Activated CD4-positive, alpha-beta memory T cell treated with anti-CD3 and anti-CD28 coated beads for 36 hours (primary cell): Measurements from ENCODE around the gene SLC15A4. TPM values are rescaled to one million over a fixed set of nuclear protein-coding genes. Genes with fewer than 3 reads are reported as not detected.
"Not testable (repeated sequence)": the region's sequence is repeated elsewhere in the genome, so short reads cannot be mapped to it uniquely, and the experiment has no call there.

Source experiments
- CTCF ChIA-PET: fragments of 350-600 bp; sonication (Branson Sonifier 250); formaldehyde crosslinking; loops from one replicate; lab custom pipeline; 2021; ENCODE audit warnings: antibody characterized with exemption, inconsistent platforms; lab: Charles Lee
- POLR2A ChIA-PET: fragments of 350-600 bp; sonication (Branson Sonifier 250); formaldehyde crosslinking; loops from one replicate; lab custom pipeline; 2021; ENCODE audit warnings: antibody characterized with exemption; lab: Charles Lee
- DNase-seq: peaks from one replicate; pipeline ENCODE4 v3.0.0-alpha.2; 2020
- H3K27ac Mint-ChIP-seq: one replicate; pipeline ENCODE4 v1.8.0; 2021; ENCODE audit warnings: mixed read lengths
- H3K27me3 Mint-ChIP-seq: one replicate; pipeline ENCODE4 v1.8.0; 2021; ENCODE audit warnings: mixed read lengths
- H3K36me3 Mint-ChIP-seq: one replicate; pipeline ENCODE4 v1.8.0; 2021; ENCODE audit warnings: mixed read lengths
- H3K4me1 Mint-ChIP-seq: one replicate; pipeline ENCODE4 v1.8.0; 2021; ENCODE audit warnings: low read depth, mixed read lengths
- H3K4me3 Mint-ChIP-seq: one replicate; pipeline ENCODE4 v1.8.0; 2021; ENCODE audit warnings: mild to moderate bottlenecking, mixed read lengths
- H3K9me3 Mint-ChIP-seq: one replicate; pipeline ENCODE4 v1.8.0; 2021; ENCODE audit warnings: mixed read lengths
- intact Hi-C: fragments of 100-400 bp; cut with micrococcal nuclease; formaldehyde crosslinking; loops from one replicate; pipeline ENCODE4 v1.15.1; 2023
- total RNA-seq, 2 experiments: library from RNA; stranded (reverse); gene quantifications; one replicate each; pipeline ENCODE4 v1.2.3, GENCODE V29; 2021

Gene SLC15A4
- total RNA-seq, 2 experiments from 2014 or later = 15.5 to 19.3 TPM

DNA sequence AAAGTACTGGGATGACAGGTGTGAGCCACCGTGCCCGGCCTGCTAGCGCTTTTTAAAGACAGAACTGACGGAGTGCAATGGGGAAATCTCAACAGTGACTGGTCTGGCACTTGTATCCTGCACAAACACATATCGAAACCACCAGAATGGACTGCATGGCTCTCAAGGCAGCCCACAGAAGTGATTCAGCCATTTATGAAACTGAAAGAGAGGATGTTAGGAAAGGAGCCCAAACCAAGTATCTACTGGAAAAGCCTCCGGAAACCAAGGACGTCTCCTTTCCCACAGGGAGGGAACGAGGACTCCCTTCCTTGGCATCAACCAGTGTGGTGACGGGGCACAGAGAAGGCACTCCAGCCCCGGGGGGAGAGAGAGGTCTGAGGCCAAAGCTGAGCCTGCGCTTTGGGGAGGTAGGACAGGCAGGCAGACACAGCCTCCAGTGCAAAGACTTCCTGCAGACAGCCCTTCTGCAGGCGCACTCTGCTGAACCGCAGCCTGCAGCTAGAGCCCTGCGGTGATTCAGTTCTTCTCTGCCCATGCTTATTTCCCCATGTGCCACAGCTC, 16.5 kb downstream of the SLC15A4 start:
- Mint-ChIP-seq H3K27me3 (no peaks in the 10 kb centered on the region), H3K4me1 (peaks cover 22% of the 10 kb centered on the region), H3K9me3 (no peaks in the 10 kb centered on the region), H3K36me3 (peaks cover 46% of the 10 kb centered on the region), H3K27ac (no peak overlapping the region), H3K4me3 (no peak overlapping the region)
- POLR2A ChIA-PET = no interaction called here
- DNase-seq = no peak
- intact Hi-C loops = no loop called here
- CTCF ChIA-PET = no interaction called here

DNA sequence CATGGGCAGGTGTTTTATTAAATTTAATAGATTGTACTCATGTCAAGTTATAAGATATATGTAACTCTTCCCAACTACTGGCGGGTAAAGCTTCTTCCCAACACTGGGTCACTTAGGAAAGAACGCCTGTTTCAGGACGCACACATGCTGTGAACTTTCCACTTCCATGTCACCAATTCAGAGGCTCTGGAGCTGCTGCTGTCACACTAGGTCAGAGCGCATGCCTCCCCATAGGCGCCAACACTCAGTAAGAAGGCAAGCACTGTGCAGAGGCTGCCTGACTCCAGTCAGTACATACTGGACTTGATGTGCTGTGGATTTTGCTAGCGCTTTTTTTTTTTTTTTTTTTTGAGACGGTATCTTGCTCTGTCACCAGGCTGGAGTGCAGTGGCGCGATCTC, 17.2 kb downstream of the SLC15A4 start:
- ChIA-PET CTCF (no interaction called here), POLR2A (no interaction called here)
- Mint-ChIP-seq H3K4me1 (peaks cover 22% of the 10 kb centered on the region), H3K4me3 (no peak overlapping the region), H3K36me3 (peaks cover 46% of the 10 kb centered on the region), H3K9me3 (no peaks in the 10 kb centered on the region), H3K27ac (no peak overlapping the region), H3K27me3 (no peaks in the 10 kb centered on the region)
- no peak for DNase-seq
- intact Hi-C loops = no loop called here

DNA sequence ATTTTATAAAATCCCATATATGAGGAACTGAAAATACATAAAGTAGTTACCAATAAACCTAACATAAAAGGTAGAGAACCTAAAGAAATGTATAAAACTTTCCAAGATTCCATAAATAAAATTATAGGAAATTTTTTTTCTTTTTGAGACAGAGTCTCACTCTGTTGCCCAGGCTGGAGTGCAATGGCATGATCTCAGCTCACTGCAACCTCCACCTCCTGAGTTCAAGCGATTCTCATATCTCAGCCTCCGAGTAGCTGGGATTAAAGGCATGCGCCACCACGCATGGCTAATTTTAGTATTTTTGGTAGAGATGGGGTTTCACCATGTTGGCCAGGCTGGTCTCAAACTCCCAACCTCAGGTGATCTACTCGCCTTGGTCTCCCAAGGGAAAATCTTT, 18.4 kb downstream of the SLC15A4 start:
- POLR2A ChIA-PET, H3K27me3 Mint-ChIP-seq, H3K9me3 Mint-ChIP-seq, DNase-seq, CTCF ChIA-PET, H3K27ac Mint-ChIP-seq, intact Hi-C loops, H3K4me3 Mint-ChIP-seq: not testable (repeated sequence)
- peaks cover 15% of the 10 kb centered on the region for H3K4me1 Mint-ChIP-seq
- H3K36me3 Mint-ChIP-seq = peaks cover 53% of the 10 kb centered on the region

DNA sequence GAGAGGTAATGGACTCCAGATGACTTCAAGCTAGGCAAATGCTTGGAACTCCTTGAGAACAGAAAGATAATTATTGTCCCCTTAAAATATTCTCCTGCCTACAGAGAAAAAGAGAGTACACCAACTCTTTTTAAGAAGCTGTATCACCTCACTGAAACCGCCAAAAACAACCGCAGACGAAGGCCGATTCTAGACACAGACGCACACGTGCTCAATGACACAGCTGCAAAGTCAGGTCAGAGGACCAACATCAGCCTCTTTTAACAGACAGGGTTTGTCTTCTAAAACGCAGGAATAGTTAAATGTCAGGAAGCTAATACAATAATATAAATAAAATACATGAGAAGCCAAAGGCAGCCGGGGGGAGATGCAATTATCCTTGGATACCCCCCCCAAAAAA, 19.0 kb downstream of the SLC15A4 start:
- DNase-seq = no peak
- POLR2A ChIA-PET = no interaction called here
- Mint-ChIP-seq H3K9me3 (no peaks in the 10 kb centered on the region), H3K27me3 (no peaks in the 10 kb centered on the region), H3K36me3 (peaks cover 54% of the 10 kb centered on the region), H3K4me3 (no peak overlapping the region), H3K4me1 (peaks cover 8% of the 10 kb centered on the region), H3K27ac (no peak overlapping the region)
- CTCF ChIA-PET = no interaction called here
- intact Hi-C loops = no loop called here

DNA sequence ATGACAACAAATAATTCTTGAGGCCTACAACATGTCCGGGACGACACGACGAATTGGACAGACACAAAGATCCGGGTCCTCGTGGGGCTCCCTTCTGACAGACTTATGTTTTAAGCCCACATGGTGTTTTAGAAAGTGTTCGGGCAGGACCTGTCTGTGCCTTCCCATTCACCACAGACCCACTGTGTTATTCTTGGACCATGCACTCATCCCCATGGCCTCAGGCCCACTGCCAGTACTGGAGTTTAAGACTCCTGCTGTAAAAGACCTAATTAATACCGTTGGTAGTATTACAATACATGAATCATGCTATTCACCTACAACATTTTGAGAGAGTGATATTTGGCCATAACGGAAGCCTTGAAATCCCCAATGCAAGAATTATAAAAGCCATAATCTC, 20.0 kb downstream of the SLC15A4 start:
- H3K4me3 Mint-ChIP-seq = no peak overlapping the region
- intact Hi-C loops = no loop called here
- H3K27ac Mint-ChIP-seq = no peak overlapping the region
- CTCF ChIA-PET = no interaction called here
- H3K27me3 Mint-ChIP-seq = no peaks in the 10 kb centered on the region
- POLR2A ChIA-PET = no interaction called here
- DNase-seq = no peak
- H3K9me3 Mint-ChIP-seq = no peaks in the 10 kb centered on the region
- peaks cover 8% of the 10 kb centered on the region for H3K4me1 Mint-ChIP-seq
- peaks cover 56% of the 10 kb centered on the region for H3K36me3 Mint-ChIP-seq

DNA sequence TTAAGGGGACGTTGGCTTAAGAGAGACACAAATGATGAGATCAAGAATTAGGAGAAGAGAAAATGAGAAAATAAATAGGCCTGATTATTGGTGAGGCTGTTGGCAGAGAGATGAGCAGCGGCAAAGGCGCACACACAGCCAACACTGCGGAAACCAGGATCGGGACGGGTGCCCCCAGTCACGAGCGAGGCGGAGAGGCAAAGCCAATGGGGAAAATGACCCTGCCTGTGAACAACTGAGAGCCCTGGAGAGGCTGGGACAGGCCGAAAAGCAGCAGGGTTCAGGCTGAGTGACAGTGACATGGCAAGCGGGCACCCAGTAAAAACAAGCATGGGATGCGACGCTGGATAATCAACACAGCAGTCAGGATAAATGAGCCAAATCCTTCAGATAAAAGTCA, 21.0 kb downstream of the SLC15A4 start:
- Mint-ChIP-seq H3K27ac (no peak overlapping the region), H3K9me3 (no peaks in the 10 kb centered on the region), H3K27me3 (no peaks in the 10 kb centered on the region), H3K4me3 (no peak overlapping the region), H3K4me1 (peaks cover 8% of the 10 kb centered on the region), H3K36me3 (peaks cover 58% of the 10 kb centered on the region)
- intact Hi-C loops = no loop called here
- ChIA-PET CTCF (no interaction called here), POLR2A (no interaction called here)
- no peak for DNase-seq

DNA sequence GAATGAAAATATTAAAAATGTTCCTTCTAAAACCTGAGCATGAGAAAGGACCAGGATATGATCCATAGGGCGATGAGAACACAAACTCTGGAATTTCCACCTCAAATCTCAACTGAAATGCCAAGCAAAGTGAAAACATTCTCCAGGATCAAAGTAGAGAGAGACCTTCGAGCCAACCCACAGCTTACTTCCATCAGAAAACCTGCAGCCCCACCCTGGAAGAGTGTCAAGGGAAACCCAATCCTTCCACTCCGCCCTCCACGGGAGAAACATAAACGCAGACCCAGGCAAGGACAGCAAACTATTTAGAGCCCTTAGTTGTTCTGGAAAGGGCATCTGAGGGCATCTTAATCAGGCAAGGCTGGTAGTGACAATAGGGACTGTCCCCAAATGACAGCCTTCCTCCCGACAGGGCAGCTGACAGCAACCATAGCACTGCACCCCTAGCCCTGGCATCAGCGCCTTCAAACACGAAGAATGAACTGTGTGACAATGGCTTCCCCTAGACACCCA, 21.8 kb downstream of the SLC15A4 start:
- no peak for DNase-seq
- H3K4me1 Mint-ChIP-seq = peaks cover 8% of the 10 kb centered on the region
- POLR2A ChIA-PET = no interaction called here
- no peak overlapping the region for H3K27ac Mint-ChIP-seq
- no peaks in the 10 kb centered on the region for H3K27me3 Mint-ChIP-seq
- intact Hi-C loops = no loop called here
- no peaks in the 10 kb centered on the region for H3K9me3 Mint-ChIP-seq
- H3K36me3 Mint-ChIP-seq = peaks cover 55% of the 10 kb centered on the region
- CTCF ChIA-PET = no interaction called here
- H3K4me3 Mint-ChIP-seq = no peak overlapping the region

DNA sequence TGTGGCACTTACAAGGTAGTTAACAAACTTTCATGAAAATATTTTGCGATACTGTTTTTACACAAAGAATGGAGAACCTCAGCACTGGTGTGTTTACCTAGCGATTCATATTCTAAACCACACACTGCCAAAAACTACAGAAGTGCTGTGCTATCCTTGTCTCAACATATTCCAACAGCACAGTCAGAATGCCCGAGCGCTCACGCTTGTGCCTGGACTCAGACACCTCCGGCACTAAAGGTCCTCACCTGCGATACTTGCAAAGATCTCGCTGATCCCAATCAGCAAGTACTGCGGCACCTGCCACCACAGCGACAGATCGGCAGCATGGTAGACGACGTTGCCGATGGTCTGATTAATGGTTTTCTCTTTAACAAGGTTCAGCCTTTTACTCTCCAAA, 23.2 kb downstream of the SLC15A4 start:
- ChIA-PET CTCF (no interaction called here), POLR2A (no interaction called here)
- Mint-ChIP-seq H3K9me3 (no peaks in the 10 kb centered on the region), H3K27ac (no peak overlapping the region), H3K36me3 (peaks cover 56% of the 10 kb centered on the region), H3K4me3 (no peak overlapping the region), H3K4me1 (peaks cover 8% of the 10 kb centered on the region), H3K27me3 (no peaks in the 10 kb centered on the region)
- intact Hi-C loops = no loop called here
- no peak for DNase-seq

DNA sequence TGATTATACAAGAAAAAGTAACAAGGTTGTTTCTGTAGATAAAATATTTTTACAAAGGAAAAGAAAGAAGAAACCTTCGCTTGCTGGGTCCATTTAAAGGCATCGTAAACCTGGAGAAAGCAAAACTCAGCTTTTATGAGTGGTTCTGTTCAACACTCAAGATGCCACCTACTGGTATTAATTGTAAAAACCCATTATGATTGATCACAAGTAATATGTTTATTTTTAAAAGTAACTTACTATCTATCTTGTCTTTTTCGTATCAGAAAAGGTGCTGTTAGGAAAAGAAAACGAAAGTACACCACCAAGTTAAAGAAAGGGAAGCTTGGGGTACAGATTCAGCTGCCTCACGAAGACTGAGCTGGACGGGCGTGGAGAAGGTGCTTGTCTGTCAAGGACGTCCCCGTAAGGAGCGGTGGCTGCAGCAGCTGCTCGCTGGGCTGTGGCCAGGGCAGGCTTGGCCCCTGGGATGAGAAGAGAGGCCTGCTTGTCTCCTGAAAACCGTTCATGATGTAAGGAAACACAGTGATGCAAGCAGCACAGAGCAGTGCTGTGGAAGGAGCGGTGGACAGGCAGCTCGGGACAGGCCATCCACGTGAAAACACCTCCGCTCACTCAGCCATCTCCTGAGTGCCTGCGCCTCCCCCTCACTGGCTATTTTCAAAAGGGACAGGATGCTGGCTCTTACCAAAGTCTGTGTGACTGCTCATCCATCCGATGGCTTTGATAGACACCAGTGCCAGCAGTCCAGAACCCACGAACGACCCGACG, 25.0 kb downstream of the SLC15A4 start:
- CTCF ChIA-PET = interaction anchor here (1.1 kb wide), 1 partner anchor 11 kb away, joined by 3 read pairs; no protein-coding TSS in a partner anchor
- no peaks in the 10 kb centered on the region for H3K27me3 Mint-ChIP-seq
- no peak overlapping the region for H3K27ac Mint-ChIP-seq
- H3K4me1 Mint-ChIP-seq = peaks cover 8% of the 10 kb centered on the region
- intact Hi-C loops = no loop called here
- no peak for DNase-seq
- H3K36me3 Mint-ChIP-seq = peaks cover 61% of the 10 kb centered on the region
- H3K4me3 Mint-ChIP-seq = no peak overlapping the region
- POLR2A ChIA-PET = no interaction called here
- no peaks in the 10 kb centered on the region for H3K9me3 Mint-ChIP-seq

DNA sequence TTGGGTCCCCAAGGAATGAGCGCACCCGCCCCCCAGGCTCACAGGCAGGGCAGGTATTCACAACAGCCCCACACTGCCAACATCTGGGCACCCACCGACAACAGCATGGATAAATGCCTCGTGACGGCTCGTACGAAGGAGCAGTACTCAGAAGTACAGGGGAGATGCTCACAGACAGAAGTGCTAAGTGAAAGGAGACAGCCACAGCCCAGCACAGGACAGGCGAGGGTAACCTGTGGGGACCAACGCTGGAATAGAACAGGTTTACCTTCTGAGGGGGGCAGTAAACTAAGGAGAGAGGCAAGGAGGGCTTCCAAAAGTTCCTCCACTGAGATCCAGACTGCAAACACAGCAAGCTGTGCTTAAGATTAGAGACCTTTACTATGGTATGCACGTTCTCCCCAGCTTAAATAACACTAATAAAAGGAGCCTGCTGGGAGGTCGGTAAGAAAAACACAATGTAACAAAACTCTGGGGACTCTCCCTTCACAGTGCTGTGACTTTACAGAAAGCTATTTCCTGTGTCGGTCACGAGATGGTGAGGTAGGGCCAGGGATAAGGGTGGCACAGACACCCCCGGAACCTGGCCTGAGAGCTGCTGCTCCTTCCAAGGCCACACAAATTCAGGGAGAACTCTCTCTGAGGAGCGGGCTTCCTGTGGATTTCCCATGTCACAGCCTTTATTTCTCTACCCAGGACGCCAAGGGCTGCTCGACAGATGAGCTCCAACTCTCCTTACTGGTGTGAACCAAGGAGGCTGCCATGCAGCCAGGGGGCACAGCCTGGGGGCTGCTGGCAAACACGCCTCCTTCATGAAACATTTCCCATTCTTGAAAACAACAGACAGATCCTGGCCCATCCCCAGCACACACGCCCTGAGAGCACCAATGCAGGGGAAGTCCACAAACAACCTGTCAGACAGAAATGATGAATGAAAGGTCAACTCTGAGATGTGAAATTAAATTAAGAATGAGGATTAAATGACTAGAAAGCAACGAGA, 26.3 kb downstream of the SLC15A4 start:
- peaks cover 61% of the 10 kb centered on the region for H3K36me3 Mint-ChIP-seq
- ChIA-PET POLR2A (no interaction called here), CTCF (no interaction called here)

DNA sequence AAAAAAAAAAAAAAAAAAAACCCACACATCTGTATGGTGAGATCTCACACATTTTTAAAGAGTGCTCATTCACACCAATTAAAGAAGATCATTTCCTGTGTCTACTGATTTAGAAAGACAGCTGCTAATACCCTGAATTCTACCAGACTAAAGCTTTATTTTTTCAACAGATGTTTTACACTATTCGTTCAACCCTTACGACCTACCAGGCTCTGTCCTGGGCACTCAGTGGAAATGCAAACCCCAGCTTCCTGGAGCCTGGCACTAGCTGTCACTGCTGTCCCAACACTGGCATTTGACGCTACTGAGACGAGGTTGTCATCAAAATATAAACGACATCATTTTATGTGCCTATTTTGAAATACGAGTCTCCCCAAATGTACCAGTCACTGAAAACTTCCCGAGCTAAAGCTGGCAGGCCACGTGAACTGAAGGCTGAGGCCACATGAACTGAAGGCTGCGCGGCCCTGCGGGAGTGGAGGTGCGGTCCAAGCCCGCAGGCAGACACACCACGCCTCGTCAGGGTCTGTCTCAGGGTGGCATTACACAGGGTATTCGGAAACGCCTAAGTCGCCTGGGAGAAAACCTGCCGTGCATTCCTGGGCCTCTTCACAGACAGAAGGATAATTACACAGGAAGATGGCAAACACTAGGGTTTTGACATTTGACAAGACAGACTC, 27.2 kb downstream of the SLC15A4 start:
- Mint-ChIP-seq H3K27me3 (no peaks in the 10 kb centered on the region), H3K9me3 (no peaks in the 10 kb centered on the region), H3K4me1 (peaks cover 1% of the 10 kb centered on the region), H3K27ac (no peak overlapping the region), H3K36me3 (peaks cover 63% of the 10 kb centered on the region), H3K4me3 (no peak overlapping the region)
- intact Hi-C loops = no loop called here
- ChIA-PET CTCF (no interaction called here), POLR2A (no interaction called here)
- no peak for DNase-seq

More for the DNA sequence above, 26.3 kb downstream of the SLC15A4 start:
- H3K4me3 Mint-ChIP-seq = no peak overlapping the region
- no peak for DNase-seq
- no peak overlapping the region for H3K27ac Mint-ChIP-seq
- intact Hi-C loops = no loop called here
- no peaks in the 10 kb centered on the region for H3K27me3 Mint-ChIP-seq
- H3K9me3 Mint-ChIP-seq = no peaks in the 10 kb centered on the region
- H3K4me1 Mint-ChIP-seq = peaks cover 6% of the 10 kb centered on the region
